ENCODE results near the gene RBSN. TPM values are rescaled to one million over a fixed set of nuclear protein-coding genes. Genes with fewer than 3 reads are reported as not detected.

The RBSN gene
- polyA plus RNA-seq, 1 experiment, result 14.3 TPM

- no peak for TF ChIP-seq CTCF (IDR thresholded peaks at IDR 0.05; ENCODE audit: low read depth, low read length)
- H3K27ac ChIP-seq (ENCODE audit: low read depth, low read length), result no peak overlapping the region
- ChIA-PET CTCF (no interaction called here), POLR2A (no interaction called here)
- H3K4me3 ChIP-seq (ENCODE audit: low read depth, low read length), result no peak overlapping the region
- no peaks in the 10 kb centered on the region for H3K9me3 ChIP-seq (ENCODE audit: control insufficient read depth, insufficient read depth, low read length)
- peaks cover 5% of the 10 kb centered on the region for H3K27me3 ChIP-seq (ENCODE audit: control insufficient read depth, insufficient read depth, low read length)
- no peak for DNase-seq (ENCODE audit: low read depth, low spot score)
Observed at GRCh38 chr3:15121936-15122335, 23.0 kb upstream of the RBSN start.

- CTCF ChIA-PET, result interaction anchor here (4.4 kb wide), 1 partner anchor 13 kb away, joined by 50 read pairs; no protein-coding TSS in a partner anchor
- Histone ChIP-seq H3K9me3 (ENCODE audit: control insufficient read depth, insufficient read depth, low read length) (no peaks in the 10 kb centered on the region), H3K4me3 (ENCODE audit: low read depth, low read length) (no peak overlapping the region), H3K27me3 (ENCODE audit: control insufficient read depth, insufficient read depth, low read length) (peaks cover 5% of the 10 kb centered on the region), H3K27ac (ENCODE audit: low read depth, low read length) (no peak overlapping the region)
- DNase-seq (ENCODE audit: low read depth, low spot score), result no peak
- no peak for TF ChIP-seq CTCF (IDR thresholded peaks at IDR 0.05; ENCODE audit: low read depth, low read length)
- POLR2A ChIA-PET, result no interaction called here
Observed at GRCh38 chr3:15120986-15121385, 22.0 kb upstream of the RBSN start.

GRCh38 chr3:15117011-15117410, 18.1 kb upstream of the RBSN start:
- CTCF ChIA-PET, result interaction anchor here (1.0 to 4.4 kb wide), 6 partner anchors 9 to 288 kb away, joined by 3 to 50 read pairs (median 4); partner anchors contain the start of gene CAPN7
- DNase-seq (ENCODE audit: low read depth, low spot score), result no peak
- no peak overlapping the region for H3K27ac ChIP-seq (ENCODE audit: low read depth, low read length)
- POLR2A ChIA-PET, result no interaction called here
- peaks cover 12% of the 10 kb centered on the region for H3K27me3 ChIP-seq (ENCODE audit: control insufficient read depth, insufficient read depth, low read length)
- no peak for TF ChIP-seq CTCF (IDR thresholded peaks at IDR 0.05; ENCODE audit: low read depth, low read length)
- no peak overlapping the region for H3K4me3 ChIP-seq (ENCODE audit: low read depth, low read length)
- H3K9me3 ChIP-seq (ENCODE audit: control insufficient read depth, insufficient read depth, low read length), result no peaks in the 10 kb centered on the region

GRCh38 chr3:15116032-15116669, 17.2 kb upstream of the RBSN start:
- H3K27me3 ChIP-seq (ENCODE audit: control insufficient read depth, insufficient read depth, low read length), result peaks cover 12% of the 10 kb centered on the region
- POLR2A ChIA-PET, result no interaction called here
- H3K27ac ChIP-seq (ENCODE audit: low read depth, low read length), result no peak overlapping the region
- no peaks in the 10 kb centered on the region for H3K9me3 ChIP-seq (ENCODE audit: control insufficient read depth, insufficient read depth, low read length)
- TF ChIP-seq CTCF (IDR thresholded peaks at IDR 0.05; ENCODE audit: low read depth, low read length), result no peak
- no peak overlapping the region for H3K4me3 ChIP-seq (ENCODE audit: low read depth, low read length)
- CTCF ChIA-PET, result interaction anchor here (0.7 to 2.4 kb wide), 3 partner anchors 80 to 90 kb away, joined by 3 to 9 read pairs (median 5); partner anchors contain the start of gene CAPN7
- DNase-seq (ENCODE audit: low read depth, low spot score), result no peak

- H3K27me3 ChIP-seq (ENCODE audit: control insufficient read depth, insufficient read depth, low read length), result peaks cover 12% of the 10 kb centered on the region
- H3K4me3 ChIP-seq (ENCODE audit: low read depth, low read length), result no peak overlapping the region
- no peak for DNase-seq (ENCODE audit: low read depth, low spot score)
- ChIA-PET CTCF (interaction anchor here (1.0 to 2.4 kb wide), 2 partner anchors 89 to 91 kb away, joined by 3 to 9 read pairs; no protein-coding TSS in a partner anchor), POLR2A (no interaction called here)
- H3K9me3 ChIP-seq (ENCODE audit: control insufficient read depth, insufficient read depth, low read length), result no peaks in the 10 kb centered on the region
- no peak for TF ChIP-seq CTCF (IDR thresholded peaks at IDR 0.05; ENCODE audit: low read depth, low read length)
- no peak overlapping the region for H3K27ac ChIP-seq (ENCODE audit: low read depth, low read length)
Observed at GRCh38 chr3:15114466-15115358, 15.8 kb upstream of the RBSN start.

Measured in AG04450 (cell line).